HG03520 (cell line): ENCODE measurements around the gene ZP1.

Experiments
- ATAC-seq: cut with Tn5 transposase; IDR thresholded peaks from one replicate; pipeline ENCODE4 v1.9.1; 2021; ENCODE audit warnings: mild to moderate bottlenecking, moderate library complexity; ENCODE audit not compliant: unreplicated experiment

The ZP1 gene

DNA sequence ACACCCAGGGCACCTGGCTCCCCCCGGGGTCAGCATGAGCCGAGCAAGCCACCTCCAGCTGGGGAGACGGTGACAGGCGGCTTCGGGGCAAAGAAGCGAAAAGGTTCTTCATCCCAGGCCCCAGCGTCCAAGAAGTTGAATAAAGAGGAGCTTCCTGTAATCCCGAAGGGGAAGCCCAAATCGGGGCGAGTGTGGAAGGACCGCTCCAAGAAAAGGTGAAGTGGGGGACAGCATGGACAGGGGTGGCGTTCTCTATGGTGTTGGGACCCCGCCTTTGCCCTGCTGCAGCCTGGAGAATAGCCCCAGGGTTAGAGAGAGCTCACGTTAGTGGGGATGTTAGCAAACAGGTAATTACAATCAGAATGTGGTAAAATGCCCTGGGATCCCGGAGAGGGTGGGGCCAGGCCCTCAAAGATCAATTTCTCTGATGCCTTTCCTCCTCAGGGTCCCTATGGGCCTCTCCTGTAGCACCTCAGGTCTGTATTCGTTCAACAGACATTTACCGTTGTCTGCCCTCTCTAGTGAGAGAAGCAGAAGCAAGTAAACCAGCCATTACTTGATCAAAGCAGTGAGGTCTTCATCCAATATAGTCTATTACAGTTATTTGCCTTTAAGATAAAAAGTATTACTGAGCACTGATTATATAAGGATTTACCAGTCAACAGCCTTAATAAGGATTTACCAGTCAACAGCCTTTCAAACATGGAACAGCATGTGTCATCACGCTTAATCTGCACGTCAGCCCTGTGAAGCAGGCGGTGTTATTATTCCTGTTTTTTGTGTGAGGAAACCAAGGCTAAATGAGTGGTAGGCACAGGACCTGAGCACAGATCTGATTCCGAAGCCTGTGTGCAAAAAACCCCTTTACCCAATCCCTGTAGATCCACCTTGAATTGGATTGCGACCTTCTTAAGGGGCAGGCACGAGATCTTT, 24.4 kb upstream of the ZP1 start:
- ATAC-seq = no peak

DNA sequence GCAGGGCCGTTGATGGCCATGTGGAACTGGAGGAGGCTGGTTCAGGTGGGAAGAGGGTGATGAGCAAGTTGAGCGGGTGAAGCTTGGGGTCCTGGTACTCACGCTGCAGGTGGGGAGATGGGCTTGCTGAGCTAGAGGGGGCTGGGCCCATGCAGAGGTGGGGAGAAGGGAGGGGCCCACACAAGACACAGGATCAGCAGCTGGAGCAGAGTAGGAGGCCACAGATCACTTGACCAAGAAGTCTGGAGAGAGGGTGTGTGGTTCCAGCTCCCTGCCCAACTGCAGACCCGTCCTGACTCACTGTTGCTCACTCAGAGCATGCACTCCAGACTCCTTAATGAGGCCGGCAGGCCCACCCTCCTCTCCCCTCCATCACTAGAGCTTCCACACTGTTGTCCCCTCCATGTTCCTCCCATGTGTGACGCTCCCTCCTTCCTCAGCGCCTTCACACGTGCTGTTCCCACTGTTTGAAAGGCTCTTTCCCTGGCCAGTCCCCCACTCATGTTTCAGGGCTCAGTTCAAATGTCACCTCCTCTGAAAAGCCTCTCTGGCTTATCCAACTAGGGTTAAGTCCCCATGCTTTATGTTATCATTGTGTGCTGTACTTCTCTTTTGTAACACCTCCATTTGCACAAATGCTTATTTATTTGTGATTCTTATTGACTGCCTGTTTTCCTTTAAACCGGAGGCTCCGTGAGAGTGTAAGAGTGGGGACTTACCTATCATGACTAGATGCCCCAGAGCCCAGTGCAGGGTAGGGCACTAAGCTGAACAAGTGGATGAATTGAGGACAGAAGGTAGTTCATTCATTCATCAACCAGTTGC, 23.1 kb upstream of the ZP1 start:
- ATAC-seq = no peak

DNA sequence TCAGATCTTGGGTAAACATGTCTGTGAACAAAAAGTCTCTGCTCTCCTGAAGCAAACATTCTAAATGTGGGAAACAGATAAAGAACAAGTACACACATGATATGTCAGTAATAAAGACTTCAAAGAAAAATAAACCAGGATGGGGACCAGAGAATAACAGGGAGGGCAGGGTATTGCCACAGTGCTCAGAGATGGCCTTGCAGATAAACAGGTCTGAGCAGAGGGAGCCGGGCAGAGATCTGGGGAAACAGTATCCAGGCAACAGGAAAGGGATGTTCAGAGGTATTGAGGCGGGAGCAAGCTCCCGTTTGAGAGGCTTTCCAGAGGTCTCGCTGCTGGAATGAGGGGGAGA, 22.5 kb upstream of the ZP1 start:
- ATAC-seq = no peak

DNA sequence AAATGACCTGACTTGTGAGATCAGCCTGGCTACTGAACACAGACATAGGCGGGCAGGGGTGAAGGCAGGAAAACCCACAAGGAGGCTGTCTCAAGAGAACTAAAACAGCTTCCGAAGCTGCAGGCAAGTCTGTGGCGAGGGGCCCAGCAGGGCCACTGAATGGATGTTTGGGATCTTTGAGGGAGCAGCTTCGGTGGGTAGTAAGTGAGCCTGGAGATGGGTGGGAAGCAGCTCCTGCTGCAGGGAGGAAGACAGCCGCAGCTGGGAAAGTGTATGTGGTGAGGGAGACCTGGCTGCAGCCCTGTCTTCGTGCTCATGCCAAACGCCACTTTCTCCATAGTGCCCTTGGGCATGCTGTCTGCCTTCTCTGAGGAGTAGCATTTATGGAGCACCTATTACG, 22.0 kb upstream of the ZP1 start:
- no peak for ATAC-seq

DNA sequence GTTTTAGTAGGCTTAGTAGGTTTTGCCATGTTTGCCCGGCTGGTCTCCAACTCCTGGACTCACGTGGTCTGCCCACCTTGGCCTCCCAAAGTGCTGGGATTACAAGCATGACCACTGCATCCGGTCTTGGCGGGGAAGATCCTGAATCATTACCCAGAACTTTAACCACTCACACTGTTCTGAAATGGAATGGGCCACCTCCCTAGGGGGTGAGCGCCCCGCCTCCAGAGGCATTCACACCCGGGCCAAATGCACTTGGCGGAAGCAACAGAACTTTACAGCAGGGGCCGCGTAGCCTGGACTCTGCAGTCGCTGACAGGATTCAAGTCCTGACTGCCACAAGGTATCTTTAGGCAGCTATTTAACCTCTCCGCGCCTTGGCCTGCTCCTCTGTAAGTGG, 20.1 kb upstream of the ZP1 start:
- no peak for ATAC-seq

DNA sequence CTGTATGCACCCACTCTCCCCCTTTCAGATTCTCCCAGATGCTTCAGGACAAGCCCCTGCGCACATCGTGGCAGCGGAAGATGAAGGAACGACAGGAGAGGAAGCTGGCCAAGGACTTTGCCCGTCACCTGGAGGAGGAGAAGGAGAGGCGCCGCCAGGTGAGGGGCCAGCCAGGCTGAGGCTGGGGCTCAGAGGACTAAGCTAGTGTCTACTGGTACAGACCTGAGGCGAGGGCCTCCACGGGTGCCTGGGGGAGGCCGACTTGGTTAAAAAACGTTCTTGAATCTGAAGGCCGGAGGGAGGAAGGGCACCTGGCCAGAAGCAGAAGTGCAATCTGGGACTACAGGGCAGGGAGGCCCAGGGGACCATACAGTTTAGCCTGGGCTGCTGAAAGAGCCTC, 19.4 kb upstream of the ZP1 start:
- ATAC-seq = no peak

DNA sequence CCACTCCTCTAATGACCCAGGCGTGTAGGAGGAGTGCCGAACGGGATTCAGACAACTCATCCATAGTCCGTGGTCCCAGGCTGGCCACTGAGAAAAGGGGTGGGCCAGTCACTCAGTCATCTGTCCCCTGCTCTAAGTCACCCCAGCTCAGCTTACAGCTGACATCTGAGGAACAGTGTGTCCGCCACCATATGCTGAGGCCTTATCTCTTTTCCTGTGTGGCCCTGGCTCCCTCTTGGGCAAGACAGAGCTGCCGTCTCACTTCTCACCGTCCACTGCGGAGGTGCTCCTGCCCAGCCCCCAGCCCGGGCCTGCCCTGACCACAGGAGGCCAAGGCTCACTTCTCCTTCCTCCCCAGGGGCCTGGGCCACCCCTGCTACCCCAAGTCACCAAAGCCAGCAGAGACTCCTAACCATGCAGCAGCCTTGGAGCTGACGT, 18.6 kb upstream of the ZP1 start:
- ATAC-seq = no peak

DNA sequence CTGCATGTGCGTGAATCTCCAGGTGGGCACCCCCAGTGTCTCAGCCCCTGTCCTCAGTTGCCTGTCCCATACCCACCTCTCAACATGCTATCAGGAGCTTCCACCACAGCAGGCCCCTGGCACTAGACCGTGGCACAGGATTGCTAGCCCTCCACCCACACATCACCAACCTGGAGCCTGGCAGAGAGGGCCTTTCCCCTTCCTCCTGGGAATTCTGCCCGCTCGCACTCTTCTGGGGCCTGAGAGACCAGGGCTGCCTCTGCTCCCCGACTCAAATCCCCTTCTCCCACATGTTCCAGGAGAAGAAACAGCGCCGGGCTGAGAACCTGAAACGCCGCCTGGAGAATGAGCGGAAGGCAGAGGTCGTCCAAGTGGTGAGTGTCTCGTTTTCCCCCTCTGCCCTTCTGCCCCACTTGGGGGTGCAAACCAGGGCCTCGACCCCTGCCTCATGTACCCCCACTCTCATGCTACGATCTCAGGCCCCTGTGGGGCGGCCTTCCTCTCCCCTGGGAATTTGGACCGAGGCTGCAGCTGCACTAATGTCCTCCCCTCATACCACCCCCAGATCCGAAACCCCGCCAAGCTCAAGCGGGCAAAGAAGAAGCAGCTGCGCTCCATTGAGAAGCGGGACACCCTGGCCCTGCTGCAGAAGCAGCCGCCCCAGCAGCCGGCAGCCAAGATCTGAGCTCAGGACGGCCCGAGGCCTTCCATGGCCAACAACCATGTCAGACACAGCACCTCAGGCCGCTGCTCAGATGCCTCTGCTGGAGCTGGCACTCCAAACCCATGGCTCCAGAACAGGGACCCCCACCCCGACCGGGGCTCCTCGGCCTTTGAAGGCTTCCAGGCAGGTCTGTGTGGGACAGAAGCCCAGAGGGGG, 17.5 kb upstream of the ZP1 start:
- ATAC-seq = no peak

DNA sequence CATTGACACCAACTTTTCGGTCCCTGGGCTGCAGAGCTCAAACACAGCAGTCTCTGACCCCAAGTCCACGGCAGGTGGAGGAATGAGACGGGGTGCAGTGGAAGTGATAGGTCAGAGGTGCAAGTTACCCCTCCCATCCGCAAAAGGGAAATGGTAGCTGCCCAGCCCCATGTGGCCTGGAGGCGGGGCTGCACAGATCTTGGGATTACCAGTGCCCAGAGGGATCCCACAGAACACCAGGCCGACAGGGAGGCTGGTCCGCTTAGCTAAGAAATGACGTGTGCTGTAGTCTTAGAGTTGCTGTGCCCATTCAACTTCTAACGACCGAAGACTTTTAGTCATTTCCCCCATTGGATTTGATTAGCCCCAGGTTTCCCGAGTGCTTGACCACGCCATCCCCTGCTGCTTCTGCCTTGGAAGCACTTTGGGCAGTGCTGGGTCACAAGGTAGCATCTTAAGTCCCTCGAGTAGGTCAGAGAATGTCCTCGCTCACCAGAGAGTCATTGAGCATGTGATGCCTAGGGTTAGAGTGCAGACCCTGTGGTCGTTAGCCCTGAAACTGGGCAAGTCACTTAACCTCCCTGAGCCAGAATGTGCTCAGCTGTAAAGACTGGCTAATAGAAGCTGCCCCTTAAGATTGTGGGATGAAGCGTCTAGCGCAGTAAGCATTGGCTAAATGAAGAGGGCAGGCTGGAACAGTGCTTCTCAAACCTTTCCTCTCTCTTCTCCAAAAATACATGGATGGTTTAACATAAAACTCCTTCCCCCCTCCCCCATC, 15.8 kb upstream of the ZP1 start:
- ATAC-seq = no peak

DNA sequence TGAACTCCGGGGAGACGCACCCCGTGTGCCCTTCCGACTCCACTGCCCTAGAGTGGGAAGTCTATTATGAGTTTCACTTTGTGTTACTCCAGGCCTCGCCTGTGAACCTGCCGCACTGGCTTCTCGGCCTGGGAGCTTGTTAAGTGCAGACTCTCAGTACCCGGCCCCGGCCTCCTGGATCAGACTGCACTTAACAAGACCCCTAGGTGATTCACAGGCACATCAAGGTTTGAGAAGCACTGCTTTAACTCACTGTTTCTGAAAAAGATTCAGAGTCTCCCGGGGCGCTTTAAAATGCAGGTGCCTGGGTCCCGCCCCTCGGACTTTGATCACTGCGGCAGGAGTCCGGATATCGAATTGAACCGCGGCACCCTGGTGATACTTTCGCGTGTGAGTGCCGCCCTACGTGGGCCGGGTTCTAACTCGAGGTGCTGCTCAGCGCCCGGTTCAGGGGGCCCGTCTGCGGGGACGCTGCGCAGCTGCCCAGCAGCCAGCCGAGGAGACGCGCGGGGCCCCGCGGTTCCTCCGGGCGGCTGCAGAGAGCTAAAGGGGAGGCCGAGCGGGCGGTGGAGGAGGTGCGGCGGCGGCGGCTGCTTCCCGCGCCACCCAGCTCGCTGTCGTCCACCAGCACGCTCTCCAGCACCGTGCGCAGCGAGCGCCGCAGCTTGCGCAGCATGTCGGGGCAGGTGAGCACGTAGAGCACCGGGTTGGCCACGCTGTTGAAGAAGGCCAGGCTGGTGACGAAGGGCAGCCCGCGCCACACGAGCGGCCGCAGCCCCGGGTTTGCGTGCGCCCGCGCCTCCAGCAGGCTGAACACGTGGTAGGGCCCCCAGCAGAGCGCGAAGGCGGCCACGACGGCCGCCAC, 15.0 kb upstream of the ZP1 start:
- no peak for ATAC-seq

DNA sequence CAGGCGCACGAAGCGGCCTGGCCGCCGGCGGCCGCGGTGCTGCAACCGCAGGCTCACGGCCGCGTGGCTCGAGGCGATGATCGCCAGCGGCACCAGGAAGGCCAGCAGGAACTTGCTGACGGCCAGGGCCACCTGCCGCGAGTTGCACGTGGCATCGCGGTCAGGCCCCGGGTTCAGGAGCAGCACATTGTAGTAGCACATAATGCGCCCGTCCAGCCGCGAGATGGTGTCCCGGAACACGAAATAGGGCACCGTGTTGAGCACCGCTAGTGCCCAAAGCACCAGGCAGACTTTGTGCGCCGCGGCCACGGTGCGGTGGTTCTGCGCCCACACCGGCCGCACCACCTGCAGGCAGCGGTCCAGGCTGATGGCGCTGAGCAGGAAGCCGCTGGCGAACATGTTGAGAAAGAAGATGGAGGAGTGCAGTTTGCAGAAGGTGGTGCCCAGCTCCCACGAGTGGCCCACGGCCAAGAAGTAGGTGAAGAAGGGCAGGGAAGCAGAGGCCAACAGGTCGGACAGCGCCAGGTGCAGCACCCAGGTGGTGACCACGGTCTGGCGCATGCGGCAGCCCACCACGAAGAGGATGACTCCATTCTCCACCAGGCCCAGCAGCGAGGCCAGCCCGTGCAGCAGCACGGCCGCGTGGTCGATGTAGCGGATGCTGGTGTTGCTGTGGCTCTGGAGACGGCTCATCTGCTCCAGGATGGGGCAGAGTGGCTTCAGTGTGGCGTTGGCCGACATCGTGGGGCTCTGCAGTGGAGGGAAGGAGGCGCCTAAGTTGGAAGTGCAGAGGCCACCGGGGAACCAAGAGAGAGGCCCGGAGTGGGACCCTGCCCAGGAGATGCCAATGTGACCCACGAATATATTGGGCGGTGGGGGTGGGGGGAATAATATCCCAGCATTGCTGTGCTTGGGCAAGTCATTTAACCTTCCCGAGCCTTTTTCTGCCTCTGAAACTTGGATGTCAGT, 14.1 kb upstream of the ZP1 start:
- no peak for ATAC-seq

DNA sequence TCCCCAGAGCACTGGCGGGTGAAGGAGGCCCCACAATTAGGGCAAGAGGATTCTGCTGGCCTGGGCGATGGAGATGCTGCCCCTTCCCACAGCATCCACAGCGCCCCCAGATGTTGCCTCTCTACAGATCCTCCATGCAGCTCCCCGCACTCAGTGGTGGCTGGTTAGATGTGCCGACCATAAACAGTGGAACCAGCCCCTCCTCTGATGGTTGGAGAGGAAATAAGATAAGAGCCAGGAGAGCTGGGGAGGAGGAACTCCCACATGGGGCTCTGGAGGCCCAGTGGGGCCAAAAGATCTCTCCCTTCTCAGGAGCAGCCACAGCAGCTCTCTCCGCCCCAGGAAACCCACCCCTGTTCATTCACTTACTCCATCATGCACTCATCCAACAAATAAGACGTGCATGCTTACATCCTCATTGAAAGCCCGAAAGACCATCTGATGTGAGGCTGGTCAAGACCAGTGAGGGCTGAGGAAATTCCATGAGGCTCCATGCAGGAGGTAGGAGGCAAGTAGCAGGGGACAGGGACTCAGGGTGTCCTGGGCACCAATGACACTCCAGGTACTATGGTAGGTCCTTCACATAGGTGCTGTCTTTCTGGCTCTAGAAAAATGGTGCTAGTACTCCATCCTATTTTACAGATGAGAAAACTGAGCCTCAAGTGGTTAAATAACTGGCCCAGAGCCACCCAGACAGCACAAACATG, 13.0 kb upstream of the ZP1 start:
- no peak for ATAC-seq

DNA sequence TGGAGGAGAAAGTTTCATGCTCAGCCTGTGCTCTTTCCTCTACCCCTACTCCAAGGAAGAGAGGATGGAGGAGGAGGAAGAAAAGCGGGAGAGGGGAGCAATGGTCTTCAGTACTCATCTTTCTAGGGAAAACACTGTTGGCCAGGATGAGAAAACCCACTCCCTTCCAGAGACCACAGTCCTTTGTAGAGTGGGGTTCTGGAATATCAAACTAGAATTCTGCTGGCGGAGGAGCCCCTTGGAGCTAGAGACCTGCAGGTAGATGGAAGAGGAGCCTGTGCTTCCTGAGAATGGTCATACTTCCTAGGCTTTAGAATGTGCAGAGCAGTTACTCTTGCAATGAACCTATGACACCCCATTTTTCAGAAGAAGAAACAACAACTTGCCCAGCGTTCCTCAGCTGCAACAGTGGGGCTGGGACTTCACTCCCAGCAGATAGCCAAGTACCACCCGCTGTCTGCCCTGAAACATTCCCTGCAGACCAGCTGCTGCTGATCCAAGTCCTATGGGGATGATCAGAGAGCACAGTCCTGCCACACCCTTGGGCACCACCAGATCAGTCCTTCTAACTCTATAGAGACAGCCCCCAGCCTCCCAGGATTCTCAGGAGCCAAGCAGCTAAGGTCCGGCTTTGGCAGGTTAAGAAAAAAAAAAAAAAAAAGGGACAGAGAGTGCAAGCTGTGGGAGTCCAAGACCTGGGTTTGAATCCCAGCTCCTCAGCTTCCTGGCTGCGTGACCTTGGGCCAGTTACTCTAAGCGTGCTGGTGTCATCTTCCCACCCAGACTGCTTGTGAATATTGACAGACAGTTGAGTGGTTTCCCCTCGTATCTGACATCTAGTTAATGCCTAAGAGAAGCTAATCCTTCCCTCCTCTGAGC, 12.3 kb upstream of the ZP1 start:
- ATAC-seq = no peak

DNA sequence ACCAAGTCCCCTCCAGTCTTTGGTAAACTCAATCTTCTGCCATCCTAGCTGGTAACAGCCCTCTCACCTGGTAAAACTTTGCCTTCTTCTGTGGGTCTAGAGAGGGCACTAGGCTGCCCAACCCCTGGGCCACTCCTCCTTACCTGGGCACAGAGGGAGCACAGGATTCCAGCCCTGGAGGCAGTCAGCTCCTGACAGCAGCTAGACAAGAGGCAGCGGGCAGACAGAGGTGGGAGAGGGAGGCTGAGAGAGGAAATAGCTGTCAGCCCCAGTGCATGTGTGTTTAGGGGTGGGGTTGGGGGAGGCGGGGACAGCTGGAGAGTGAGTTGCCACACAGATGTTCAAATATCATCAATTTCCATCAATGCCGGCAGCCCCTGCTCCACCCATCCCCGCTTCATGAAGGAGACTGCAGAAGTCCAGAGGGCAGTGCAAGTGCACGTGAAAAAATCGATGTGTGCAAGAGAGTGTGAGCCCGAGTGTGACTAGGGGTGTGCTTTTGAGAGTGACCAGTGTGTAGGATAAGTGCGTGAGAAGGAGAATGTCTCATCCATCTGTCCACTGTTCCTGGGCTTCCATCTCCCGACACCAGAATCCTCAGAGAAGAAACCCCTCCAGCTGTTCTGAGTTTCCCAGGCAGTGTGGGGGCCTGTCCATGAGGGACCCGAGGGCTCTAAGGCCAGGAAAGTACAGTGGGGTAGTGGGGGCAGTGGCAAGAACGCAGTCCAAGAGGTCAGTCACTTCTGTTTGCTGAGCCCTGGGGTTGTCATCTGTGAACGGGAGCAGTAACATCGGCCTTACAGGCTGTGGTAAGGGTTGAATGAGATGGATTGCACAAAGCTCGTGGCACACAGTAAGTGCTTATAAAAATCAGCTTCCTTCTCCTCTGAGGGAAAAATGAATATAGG, 11.4 kb upstream of the ZP1 start, which contains the start of gene PTGDR2:
Gene PTGDR2, minus strand, starts transcription at position 225 of the 908 bp plus-strand sequence. CDS start 2,228 bp downstream, outside the sequence.
- no peak for ATAC-seq
